PFSK-1 (cell line): ENCODE measurements around the gene EIF4E1B.

ENCODE experiments used
- FOXP2 ChIP-seq: optimal IDR thresholded peaks from 2 replicates; pipeline ENCODE3; 2011; ENCODE audit warnings: borderline replicate concordance, control low read depth, inconsistent platforms; ENCODE audit not compliant: insufficient read depth; ENCODE audit errors: extremely low read length, extremely low read depth
- POLR2AphosphoS5 ChIP-seq: IDR thresholded peaks from 2 replicates; pipeline ENCODE4 v1.6.1; 2012; ENCODE audit warnings: low read depth, mild to moderate bottlenecking, control low read depth, low read length, moderate library complexity
- REST ChIP-seq, 2 experiments: IDR thresholded peaks; 2 replicates each; pipeline versions ENCODE4 v1.6.1 to v1.8.0; 2011 to 2012; ENCODE audit warnings: low read depth in 2 of 2, low read length in 2 of 2, control low read depth in 1 of 2, inconsistent platforms in 1 of 2, mild to moderate bottlenecking in 1 of 2, moderate library complexity in 1 of 2; ENCODE audit not compliant: insufficient read depth in 1 of 2
- SIN3A ChIP-seq: IDR thresholded peaks from 2 replicates; pipeline ENCODE4 v1.6.1; 2012; ENCODE audit warnings: mild to moderate bottlenecking, low read length, moderate library complexity, borderline replicate concordance; ENCODE audit not compliant: insufficient read depth
- TAF1 ChIP-seq: IDR thresholded peaks from 2 replicates; pipeline ENCODE4 v1.6.1; 2012; ENCODE audit warnings: low read length, control low read depth, borderline replicate concordance; ENCODE audit not compliant: insufficient read depth

GRCh38 chr5:176661676-176662075, 31.2 kb downstream of the EIF4E1B start:
- TF ChIP-seq REST (IDR thresholded peaks at IDR 0.05; ENCODE audit: insufficient read depth in 1 of 2, low read depth in 2 of 2, low read length in 2 of 2) = no peak
- TF ChIP-seq POLR2AphosphoS5 = no peak
- TF ChIP-seq SIN3A = no peak
- no peak for TF ChIP-seq TAF1
- no peak for TF ChIP-seq FOXP2
